B cell (primary cell): ENCODE measurements around the gene FAM53B. TPM values are rescaled to one million over a fixed set of nuclear protein-coding genes. Genes with fewer than 3 reads are reported as not detected.

Experiments used
- ATAC-seq: fragments of 200-7000 bp; cut with Tn5 transposase; one replicate; pipeline ENCODE4 v1.10.0; 2021; ENCODE audit warnings: low read depth, mild to moderate bottlenecking, moderate number of reproducible peaks, moderate library complexity
- CTCF ChIA-PET: fragments of 350-600 bp; sonication (Branson Sonifier 250); formaldehyde crosslinking; loops from one replicate; lab custom pipeline; 2021; ENCODE audit warnings: antibody characterized with exemption, inconsistent platforms; lab: Charles Lee
- POLR2A ChIA-PET: fragments of 350-600 bp; sonication (Branson Sonifier 250); formaldehyde crosslinking; loops from one replicate; lab custom pipeline; 2021; ENCODE audit warnings: antibody characterized with exemption; lab: Charles Lee
- DNase-seq: peaks from one replicate; pipeline ENCODE4 v3.0.0; 2013
- H2AFZ ChIP-seq: 2 replicates; pipeline ENCODE4 v1.6.1; 2012; ENCODE audit warnings: mild to moderate bottlenecking, low read depth, low read length; ENCODE audit not compliant: insufficient read depth, poor library complexity, severe bottlenecking
- H3K27ac ChIP-seq, 2 donors: 1 replicate in 1 of 2; 2 replicates in 1 of 2; pipeline ENCODE4 v1.5.1; 2012 to 2013; ENCODE audit warnings: low read length in 2 of 2, mild to moderate bottlenecking in 2 of 2, moderate library complexity in 1 of 2
- H3K27me3 ChIP-seq, 4 experiments: fragments of 200-600 bp in 1 of 4; sonication (generic) in 1 of 4; replicated peaks in 1 of 4; 1 replicate in 2 of 4; 2 replicates in 2 of 4; pipeline versions ENCODE4 v1.6.1 to v1.7.0; 2013 to 2016; ENCODE audit warnings: low read length in 3 of 4, mild to moderate bottlenecking in 2 of 4, mixed read lengths in 1 of 4, moderate library complexity in 1 of 4; ENCODE audit not compliant: insufficient read depth in 4 of 4, control insufficient read depth in 3 of 4; ENCODE audit errors: control extremely low read depth in 1 of 4
- H3K36me3 ChIP-seq, 2 experiments: replicated peaks in 1 of 2; 1 replicate in 1 of 2; 2 replicates in 1 of 2; pipeline versions ENCODE4 v1.6.1 to v1.7.1; 2013; ENCODE audit warnings: low read length in 1 of 2; ENCODE audit not compliant: insufficient read depth in 2 of 2, control insufficient read depth in 1 of 2; ENCODE audit errors: control extremely low read depth in 1 of 2, extremely low read depth in 1 of 2
- H3K4me1 ChIP-seq, 2 donors: fragments of 200-600 bp in 1 of 2; sonication (generic) in 1 of 2; 1 replicate in 1 of 2; 2 replicates in 1 of 2; pipeline versions ENCODE4 v1.5.1 to v1.6.1; 2013 to 2017; ENCODE audit warnings: low read length in 2 of 2; ENCODE audit not compliant: control insufficient read depth in 2 of 2, insufficient read depth in 2 of 2
- H3K4me2 ChIP-seq: replicated peaks from 2 replicates; pipeline ENCODE3; 2012; ENCODE audit warnings: mild to moderate bottlenecking, low read depth, low read length; ENCODE audit not compliant: poor library complexity, severe bottlenecking
- H3K4me3 ChIP-seq, 5 experiments: fragments of 200-600 bp in 1 of 5; sonication (generic) in 1 of 5; 1 replicate in 3 of 5; 2 replicates in 2 of 5; pipeline versions ENCODE4 v1.5.1 to v1.7.0; 2011 to 2016; ENCODE audit warnings: low read length in 4 of 5, mild to moderate bottlenecking in 4 of 5, low read depth in 2 of 5, control low read depth in 1 of 5, moderate library complexity in 1 of 5; ENCODE audit not compliant: insufficient read depth in 1 of 5; ENCODE audit errors: control extremely low read depth in 1 of 5, extremely low read depth in 1 of 5
- H3K79me2 ChIP-seq: fragments of 200-600 bp; sonication (generic); one replicate; pipeline ENCODE4 v1.6.0; 2016; ENCODE audit warnings: low read length; ENCODE audit not compliant: control insufficient read depth, insufficient read depth
- H3K9ac ChIP-seq: fragments of 200-600 bp; sonication (generic); 2 replicates; pipeline ENCODE4 v1.6.1; 2017; ENCODE audit warnings: mild to moderate bottlenecking, low read length, moderate library complexity
- H3K9me3 ChIP-seq, 3 donors: one replicate each; pipeline versions ENCODE4 v1.6.1 to v1.7.1; 2013; ENCODE audit warnings: low read length in 2 of 3; ENCODE audit not compliant: control insufficient read depth in 2 of 3, insufficient read depth in 1 of 3; ENCODE audit errors: control extremely low read depth in 1 of 3
- H4K20me1 ChIP-seq: 2 replicates; pipeline ENCODE4 v1.6.0; 2012; ENCODE audit warnings: mild to moderate bottlenecking, low read length; ENCODE audit not compliant: insufficient read depth, control insufficient read depth, poor library complexity, severe bottlenecking
- H3K27ac Mint-ChIP-seq: one replicate; pipeline ENCODE4 v1.8.0; 2021; ENCODE audit warnings: mixed read lengths
- H3K27me3 Mint-ChIP-seq: one replicate; pipeline ENCODE4 v1.8.0; 2021; ENCODE audit warnings: mixed read lengths
- H3K4me1 Mint-ChIP-seq: one replicate; pipeline ENCODE4 v1.8.0; 2021; ENCODE audit warnings: mixed read lengths
- H3K4me3 Mint-ChIP-seq: one replicate; pipeline ENCODE4 v1.8.0; 2021; ENCODE audit warnings: mixed read lengths
- H3K9me3 Mint-ChIP-seq: one replicate; pipeline ENCODE4 v1.8.0; 2022; ENCODE audit warnings: mixed read lengths; ENCODE audit not compliant: insufficient read depth
- EZH2 ChIP-seq: IDR thresholded peaks from 2 replicates; pipeline ENCODE4 v1.6.1; 2012; ENCODE audit warnings: borderline replicate concordance, low read depth, mild to moderate bottlenecking, moderate library complexity, low read length; ENCODE audit not compliant: insufficient read depth, poor library complexity, severe bottlenecking
- WGBS: methylation state at CpG from one replicate; pipeline ENCODE4 v1.1.5; 2013; ENCODE audit warnings: missing lambda C conversion rate; ENCODE audit not compliant: insufficient coverage; 5-methylcytosine and 5-hydroxymethylcytosine counted together
- intact Hi-C: fragments of 100-400 bp; cut with micrococcal nuclease; formaldehyde crosslinking; loops from one replicate; pipeline ENCODE4 v1.10.0; 2022
- polyA plus RNA-seq: library from polyadenylated mRNA; depleted of rRNA; stranded (reverse); fragments of >200 nt; gene quantifications from 2 replicates; pipeline ENCODE4 v1.2.3, GENCODE V29; 2012
- total RNA-seq, 2 donors: library from RNA; stranded (reverse); fragments of 120-200 nt in 1 of 2; gene quantifications; 1 replicate in 1 of 2; 2 replicates in 1 of 2; pipeline versions ENCODE4 v1.2.3 to v1.2.4, GENCODE V29; 2013 to 2022
- TF ChIP-seq, protein P1 (sequence below): fragments of 200-600 bp; IDR thresholded peaks from one replicate; pipeline ENCODE4 v1.8.0; 2022; ENCODE audit warnings: antibody characterized with exemption, mild to moderate bottlenecking

The FAM53B gene
- total and polyA plus RNA-seq, 2 donors (not counting 1 experiment from before 2014, with no cell fraction given) = 51.2 to 186 TPM

- no peaks in the 10 kb centered on the region for H3K27me3 Mint-ChIP-seq
- Histone ChIP-seq H3K79me2 (peaks cover 10% of the 10 kb centered on the region), H3K4me3 (no peak overlapping the region), H3K36me3 (no peaks in the 10 kb centered on the region), H3K4me1 (peaks cover 16 to 18% of the 10 kb centered on the region in 2 donors), H3K27me3 (no peaks in the 10 kb centered on the region), H3K9me3 (no peaks in the 10 kb centered on the region), H3K27ac (peak overlapping the region in 1 of 2 donors; percentile 68), H4K20me1 (no peaks in the 10 kb centered on the region), H2AFZ (no peak overlapping the region), H3K4me2 (no peak overlapping the region), H3K9ac (no peak overlapping the region)
- no peaks in the 10 kb centered on the region for H3K9me3 Mint-ChIP-seq
- DNase-seq (no peak), ATAC-seq (no peak)
- WGBS = 91% methylated on average over 2 of the region's 3 CpGs
- CTCF ChIA-PET = interaction anchor here (0.9 to 7.3 kb wide), 10 partner anchors 19 to 752 kb away, joined by 3 to 415 read pairs (median 4); no protein-coding TSS in a partner anchor
- intact Hi-C loops = loop anchor here (5.0 to 10.0 kb wide), 2 partner anchors 286 to 653 kb away; partner anchors contain the start of genes CHST15 and LHPP
- TF ChIP-seq, protein P1, sequence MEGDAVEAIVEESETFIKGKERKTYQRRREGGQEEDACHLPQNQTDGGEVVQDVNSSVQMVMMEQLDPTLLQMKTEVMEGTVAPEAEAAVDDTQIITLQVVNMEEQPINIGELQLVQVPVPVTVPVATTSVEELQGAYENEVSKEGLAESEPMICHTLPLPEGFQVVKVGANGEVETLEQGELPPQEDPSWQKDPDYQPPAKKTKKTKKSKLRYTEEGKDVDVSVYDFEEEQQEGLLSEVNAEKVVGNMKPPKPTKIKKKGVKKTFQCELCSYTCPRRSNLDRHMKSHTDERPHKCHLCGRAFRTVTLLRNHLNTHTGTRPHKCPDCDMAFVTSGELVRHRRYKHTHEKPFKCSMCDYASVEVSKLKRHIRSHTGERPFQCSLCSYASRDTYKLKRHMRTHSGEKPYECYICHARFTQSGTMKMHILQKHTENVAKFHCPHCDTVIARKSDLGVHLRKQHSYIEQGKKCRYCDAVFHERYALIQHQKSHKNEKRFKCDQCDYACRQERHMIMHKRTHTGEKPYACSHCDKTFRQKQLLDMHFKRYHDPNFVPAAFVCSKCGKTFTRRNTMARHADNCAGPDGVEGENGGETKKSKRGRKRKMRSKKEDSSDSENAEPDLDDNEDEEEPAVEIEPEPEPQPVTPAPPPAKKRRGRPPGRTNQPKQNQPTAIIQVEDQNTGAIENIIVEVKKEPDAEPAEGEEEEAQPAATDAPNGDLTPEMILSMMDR = no peak
- TF ChIP-seq EZH2 = no peak
- peak overlapping the region; percentile 63 for H3K27ac Mint-ChIP-seq
- POLR2A ChIA-PET = no interaction called here
- H3K4me3 Mint-ChIP-seq = no peak overlapping the region
- peaks cover 21% of the 10 kb centered on the region for H3K4me1 Mint-ChIP-seq
Observed at GRCh38 chr10:124748166-124748565, 4.0 kb upstream of the FAM53B start.

DNA sequence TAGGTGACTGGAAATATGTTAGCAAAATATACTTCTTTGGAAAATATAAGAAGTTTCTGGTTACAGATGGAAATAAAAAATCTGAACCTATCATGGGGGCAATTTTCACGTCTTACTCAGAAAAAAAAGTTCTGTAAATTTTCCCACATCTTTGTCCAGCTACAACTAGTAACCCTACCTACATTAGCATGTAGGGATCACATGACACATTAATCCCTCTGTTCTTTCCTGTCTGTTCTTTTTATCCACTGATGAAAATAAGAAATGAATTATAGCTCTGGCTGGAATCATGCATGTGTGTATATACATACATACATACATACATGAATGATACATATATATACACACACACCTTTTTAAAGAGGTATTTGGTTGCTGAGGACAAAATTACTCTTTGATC lies 3.6 kb upstream of the FAM53B start:
- Histone ChIP-seq H3K9ac (no peak overlapping the region), H3K9me3 (no peaks in the 10 kb centered on the region), H2AFZ (no peak overlapping the region), H4K20me1 (peaks cover 1% of the 10 kb centered on the region), H3K27ac (no peak overlapping the region), H3K4me2 (no peak overlapping the region), H3K36me3 (no peaks in the 10 kb centered on the region), H3K4me1 (peaks cover 16 to 18% of the 10 kb centered on the region in 2 donors), H3K27me3 (no peaks in the 10 kb centered on the region), H3K4me3 (no peak overlapping the region), H3K79me2 (peaks cover 14% of the 10 kb centered on the region)
- intact Hi-C loops = loop anchor here (5.0 to 10.0 kb wide), 2 partner anchors 285 to 653 kb away; partner anchors contain the start of genes CHST15 and LHPP
- CTCF ChIA-PET = interaction anchor here (0.9 to 7.3 kb wide), 15 partner anchors 8 to 752 kb away, joined by 3 to 415 read pairs (median 4); no protein-coding TSS in a partner anchor
- POLR2A ChIA-PET = no interaction called here
- peaks cover 21% of the 10 kb centered on the region for H3K4me1 Mint-ChIP-seq
- no peak overlapping the region for H3K27ac Mint-ChIP-seq
- TF ChIP-seq, protein P1 = no peak
- no peak for TF ChIP-seq EZH2
- H3K9me3 Mint-ChIP-seq = no peaks in the 10 kb centered on the region
- no peak overlapping the region for H3K4me3 Mint-ChIP-seq
- WGBS = no CpG with 5 or more reads among the region's 1 CpG
- no peak for ATAC-seq
- H3K27me3 Mint-ChIP-seq = no peaks in the 10 kb centered on the region
- no peak for DNase-seq
